Pons (tissue), 1 donor: Measurements from ENCODE around the gene CCT7.

Source experiments
- DNase-seq: peaks from one replicate; pipeline ENCODE4 v3.0.0-alpha.2; 2016; ENCODE audit warnings: low spot score

CCT7 gene

GRCh38 chr2:73268830-73269685 lies 35.0 kb downstream of the CCT7 start:
- DNase-seq, result no peak

- DNase-seq, result no peak
Measured at GRCh38 chr2:73269686-73270465, 35.8 kb downstream of the CCT7 start.

GRCh38 chr2:73272270-73272669 lies 38.2 kb downstream of the CCT7 start:
- DNase-seq, result no peak

GRCh38 chr2:73279852-73280251 lies 45.7 kb downstream of the CCT7 start:
- no peak for DNase-seq

- no peak for DNase-seq
Measured at GRCh38 chr2:73281244-73281643, 47.1 kb downstream of the CCT7 start.

GRCh38 chr2:73282924-73283544 lies 48.9 kb downstream of the CCT7 start:
- no peak for DNase-seq

GRCh38 chr2:73283545-73284295 lies 49.6 kb downstream of the CCT7 start:
- DNase-seq, result no peak

- DNase-seq, result no peak
Measured at GRCh38 chr2:73284296-73285158, 50.4 kb downstream of the CCT7 start, which contains the start of gene FBXO41. FBXO41 (minus strand) TSS chr2:73284478; CDS start chr2:73269630, 14,848 bp downstream.

GRCh38 chr2:73285159-73285739 lies 51.1 kb downstream of the CCT7 start:
- peak; percentile 46 for DNase-seq

GRCh38 chr2:73286134-73286655 lies 52.1 kb downstream of the CCT7 start:
- DNase-seq, result no peak

GRCh38 chr2:73289304-73289703 lies 55.2 kb downstream of the CCT7 start:
- no peak for DNase-seq

- peak; percentile 42 for DNase-seq
Measured at GRCh38 chr2:73290049-73290839, 56.1 kb downstream of the CCT7 start.

GRCh38 chr2:73291093-73291460 lies 57.0 kb downstream of the CCT7 start:
- no peak for DNase-seq

GRCh38 chr2:73291461-73292315 lies 57.6 kb downstream of the CCT7 start:
- no peak for DNase-seq

GRCh38 chr2:73292316-73292905 lies 58.3 kb downstream of the CCT7 start:
- no peak for DNase-seq

GRCh38 chr2:73292906-73293533 lies 58.9 kb downstream of the CCT7 start:
- no peak for DNase-seq

- no peak for DNase-seq
Measured at GRCh38 chr2:73293534-73294171, 59.5 kb downstream of the CCT7 start, which contains the start of gene EGR4. EGR4 (minus strand) TSS chr2:73293548; CDS start chr2:73293317, 231 bp downstream.
